Measurements from ENCODE around the gene TAS2R9. TPM values are rescaled to one million over a fixed set of nuclear protein-coding genes. Genes with fewer than 3 reads are reported as not detected.

Gene TAS2R9
- total and polyA plus RNA-seq, 3 donors from 2014 or later: not detected

GRCh38 chr12:10759657-10760056, 50.3 kb downstream of the TAS2R9 start:
- intact Hi-C loops (cut with DNase I; ENCODE audit: low total_unique reads): no loop called here
- WGBS, 2 donors: 26 to 47% methylated on average over 2 of the region's 2 CpGs

More at GRCh38 chr12:10759657-10760056, 50.3 kb downstream of the TAS2R9 start:
- Histone ChIP-seq H3K4me1 (no peaks in the 10 kb centered on the region), H3K27me3 (no peaks in the 10 kb centered on the region), H3K27ac (no peak overlapping the region), H3K9me3 (no peaks in the 10 kb centered on the region), H3K4me3 (no peak overlapping the region), H3K36me3 (ENCODE audit: low read depth, missing control alignments) (no peaks in the 10 kb centered on the region)
- no peak for DNase-seq
- TF ChIP-seq CTCF (IDR thresholded peaks at IDR 0.05) (no peak), POLR2A (IDR thresholded peaks at IDR 0.05) (no peak)

Small RNA genes within 50 kb of the gene (small RNA-seq; reads per million reads assigned to genes)
- gene PRR4: 0 to 0.47 reads per million in 2 donors

Other genes with a start within 250 kb of the TAS2R9 start
- gene MAGOHB, start 196.6 kb downstream of the TAS2R9 start, total RNA-seq: 10 to 100 TPM; 16.1 to 16.7 TPM
- 20.5 TPM for gene MAGOHB, start 196.6 kb downstream of the TAS2R9 start, polyA plus RNA-seq (ENCODE audit: insufficient read depth, low read depth, low replicate concordance)
- gene STYK1, start 136.1 kb downstream of the TAS2R9 start, total RNA-seq: under 1 TPM; 0.24 to 0.50 TPM
- 0.26 TPM for gene STYK1, start 136.1 kb downstream of the TAS2R9 start, polyA plus RNA-seq (ENCODE audit: insufficient read depth, low read depth, low replicate concordance)
- gene YBX3, start 86.8 kb downstream of the TAS2R9 start, total RNA-seq: 100 to 1,000 TPM; 493 to 511 TPM
- 1,385 TPM for gene YBX3, start 86.8 kb downstream of the TAS2R9 start, polyA plus RNA-seq (ENCODE audit: insufficient read depth, low read depth, low replicate concordance)
- gene TAS2R7, start 7.5 kb downstream of the TAS2R9 start, total RNA-seq: not detected
- gene TAS2R7, start 7.5 kb downstream of the TAS2R9 start, polyA plus RNA-seq (ENCODE audit: insufficient read depth, low read depth, low replicate concordance): not detected
- gene TAS2R8, start 2.9 kb downstream of the TAS2R9 start, total RNA-seq: not detected
- not detected for gene TAS2R8, start 2.9 kb downstream of the TAS2R9 start, polyA plus RNA-seq (ENCODE audit: insufficient read depth, low read depth, low replicate concordance)
- under 1 TPM in 1 of 2 donors, not detected in 1; 0.39 TPM for gene TAS2R10, start 16.2 kb upstream of the TAS2R9 start, total RNA-seq
- gene TAS2R10, start 16.2 kb upstream of the TAS2R9 start, polyA plus RNA-seq (ENCODE audit: insufficient read depth, low read depth, low replicate concordance): not detected
- gene PRR4, start 39.3 kb upstream of the TAS2R9 start, total RNA-seq: 1 to 10 TPM; 4.3 to 8.4 TPM
- gene PRR4, start 39.3 kb upstream of the TAS2R9 start, polyA plus RNA-seq (ENCODE audit: insufficient read depth, low read depth, low replicate concordance): 1.3 TPM
- gene PRH1, start 74.1 kb upstream of the TAS2R9 start, total RNA-seq: 10 to 100 TPM; 63.0 to 73.5 TPM
- 52.2 TPM for gene PRH1, start 74.1 kb upstream of the TAS2R9 start, polyA plus RNA-seq (ENCODE audit: insufficient read depth, low read depth, low replicate concordance)
- 1 to 10 TPM; 3.1 to 3.6 TPM for gene TAS2R13, start 99.4 kb upstream of the TAS2R9 start, total RNA-seq
- gene TAS2R13, start 99.4 kb upstream of the TAS2R9 start, polyA plus RNA-seq (ENCODE audit: insufficient read depth, low read depth, low replicate concordance): not detected
- gene PRH2, start 119.1 kb upstream of the TAS2R9 start, total RNA-seq: 1 to 10 TPM; 1.2 to 1.3 TPM
- 6.5 TPM for gene PRH2, start 119.1 kb upstream of the TAS2R9 start, polyA plus RNA-seq (ENCODE audit: insufficient read depth, low read depth, low replicate concordance)
- gene TAS2R14, start 129.1 kb upstream of the TAS2R9 start, total RNA-seq: 1 to 10 TPM; 3.5 to 4.6 TPM
- gene TAS2R14, start 129.1 kb upstream of the TAS2R9 start, polyA plus RNA-seq (ENCODE audit: insufficient read depth, low read depth, low replicate concordance): 0.96 TPM
- 1 to 10 TPM; 2.8 to 4.8 TPM for gene TAS2R50, start 176.7 kb upstream of the TAS2R9 start, total RNA-seq
- not detected for gene TAS2R50, start 176.7 kb upstream of the TAS2R9 start, polyA plus RNA-seq (ENCODE audit: insufficient read depth, low read depth, low replicate concordance)
- 1 to 10 TPM; 2.2 to 4.8 TPM for gene TAS2R20, start 188.1 kb upstream of the TAS2R9 start, total RNA-seq
- 0.46 TPM for gene TAS2R20, start 188.1 kb upstream of the TAS2R9 start, polyA plus RNA-seq (ENCODE audit: insufficient read depth, low read depth, low replicate concordance)
- gene TAS2R19, start 212.5 kb upstream of the TAS2R9 start, total RNA-seq: 10 to 100 TPM in 1 of 2 donors, 1 to 10 TPM in 1; 9.3 to 10.4 TPM
- gene TAS2R19, start 212.5 kb upstream of the TAS2R9 start, polyA plus RNA-seq (ENCODE audit: insufficient read depth, low read depth, low replicate concordance): 0.34 TPM
- 10 to 100 TPM in 1 of 2 donors, 1 to 10 TPM in 1; 7.7 to 10.3 TPM for gene TAS2R31, start 221.2 kb upstream of the TAS2R9 start, total RNA-seq
- not detected for gene TAS2R31, start 221.2 kb upstream of the TAS2R9 start, polyA plus RNA-seq (ENCODE audit: insufficient read depth, low read depth, low replicate concordance)

Measured in testis (tissue), 3 donors.